GM19452 (cell line): ENCODE measurements around the gene PCMTD2.

Source experiments
- ATAC-seq: cut with Tn5 transposase; IDR thresholded peaks from one replicate; pipeline ENCODE4 v1.9.1; 2021; ENCODE audit not compliant: unreplicated experiment

The PCMTD2 gene

GRCh38 chr20:64254571-64255360 is 782 bp upstream of the PCMTD2 start:
- ATAC-seq = no peak

GRCh38 chr20:64256282-64256935 is 861 bp downstream of the PCMTD2 start:
- ATAC-seq = no peak

GRCh38 chr20:64257107-64257757 is 1.7 kb downstream of the PCMTD2 start:
- ATAC-seq = no peak

GRCh38 chr20:64258071-64258823 is 2.7 kb downstream of the PCMTD2 start:
- ATAC-seq = no peak

- ATAC-seq = no peak
Measured at GRCh38 chr20:64260239-64260638, 4.7 kb downstream of the PCMTD2 start.

GRCh38 chr20:64261138-64261537 is 5.6 kb downstream of the PCMTD2 start:
- ATAC-seq = no peak

GRCh38 chr20:64264091-64264490 is 8.5 kb downstream of the PCMTD2 start:
- ATAC-seq = no peak

- ATAC-seq = no peak
Measured at GRCh38 chr20:64265201-64265600, 9.7 kb downstream of the PCMTD2 start.

- ATAC-seq = no peak
Measured at GRCh38 chr20:64266988-64267387, 11.4 kb downstream of the PCMTD2 start.

GRCh38 chr20:64268174-64268573 is 12.6 kb downstream of the PCMTD2 start:
- ATAC-seq = no peak

GRCh38 chr20:64269604-64270411 is 14.3 kb downstream of the PCMTD2 start:
- ATAC-seq = no peak

- no peak for ATAC-seq
Measured at GRCh38 chr20:64271636-64272035, 16.1 kb downstream of the PCMTD2 start.

GRCh38 chr20:64273109-64273508 is 17.6 kb downstream of the PCMTD2 start:
- ATAC-seq = no peak

- ATAC-seq = no peak
Measured at GRCh38 chr20:64276817-64277216, 21.3 kb downstream of the PCMTD2 start.

GRCh38 chr20:64277571-64278316 is 22.2 kb downstream of the PCMTD2 start:
- ATAC-seq = no peak

- no peak for ATAC-seq
Measured at GRCh38 chr20:64278317-64278681, 22.8 kb downstream of the PCMTD2 start.

- no peak for ATAC-seq
Measured at GRCh38 chr20:64279826-64280459, 24.4 kb downstream of the PCMTD2 start.

GRCh38 chr20:64280460-64280843 is 24.9 kb downstream of the PCMTD2 start:
- no peak for ATAC-seq

GRCh38 chr20:64283646-64284045 is 28.1 kb downstream of the PCMTD2 start:
- ATAC-seq = no peak
